Panc1 (cell line): ENCODE results near the gene LPP. TPM values are rescaled to one million over a fixed set of nuclear protein-coding genes. Genes with fewer than 3 reads are reported as not detected.

Source experiments
- ATAC-seq: fragments of 200-7000 bp; cut with Tn5 transposase; 2 replicates; pipeline ENCODE4 v1.9.1; 2020; ENCODE audit warnings: mild to moderate bottlenecking, moderate library complexity
- BruUV-seq: library from RNA; stranded (reverse); fragments of 400-500 nt; replicated peaks from 2 replicates; lab custom pipeline; 2021; lab: Mats Ljungman, UMichigan
- CTCF ChIA-PET: fragments of 300-600 bp; sonication (Branson Sonifier 250); formaldehyde crosslinking; loops from one replicate; lab custom pipeline; 2022; ENCODE audit warnings: antibody characterized with exemption; lab: Charles Lee
- POLR2A ChIA-PET: fragments of 300-600 bp; sonication (Branson Sonifier 250); formaldehyde crosslinking; loops from one replicate; lab custom pipeline; 2022; ENCODE audit warnings: antibody characterized with exemption; lab: Charles Lee
- DNase-seq: peaks from one replicate; pipeline ENCODE4 v3.0.0-alpha.2; 2010; ENCODE audit warnings: low read depth, low spot score
- H3K27ac ChIP-seq: 2 replicates; pipeline ENCODE4 v1.5.1; 2011; ENCODE audit warnings: mild to moderate bottlenecking, low read length, inconsistent platforms
- H3K27me3 ChIP-seq: fragments of 200-500 bp; sonication (Bioruptor generic); 2 replicates; pipeline ENCODE4 v1.6.0; 2014; ENCODE audit warnings: low read length, inconsistent platforms; ENCODE audit not compliant: control insufficient read depth, insufficient read depth
- H3K36me3 ChIP-seq: fragments of 200-500 bp; sonication (Bioruptor generic); 2 replicates; pipeline ENCODE4 v1.5.1; 2014; ENCODE audit warnings: inconsistent platforms, mild to moderate bottlenecking, low read length, moderate library complexity; ENCODE audit not compliant: control insufficient read depth, insufficient read depth
- H3K4me1 ChIP-seq: 2 replicates; pipeline ENCODE4 v1.5.1; 2011; ENCODE audit warnings: inconsistent platforms, mild to moderate bottlenecking, low read length, moderate library complexity; ENCODE audit not compliant: control insufficient read depth, insufficient read depth
- H3K4me3 ChIP-seq, 2 experiments: 2 replicates each; pipeline ENCODE4 v1.5.1; 2011 to 2012; ENCODE audit warnings: low read depth in 2 of 2, low read length in 2 of 2, mild to moderate bottlenecking in 2 of 2, inconsistent platforms in 1 of 2, moderate library complexity in 1 of 2
- H3K9me3 ChIP-seq: fragments of 200-500 bp; sonication (Bioruptor generic); 2 replicates; pipeline ENCODE4 v1.5.1; 2014; ENCODE audit warnings: low read depth, mild to moderate bottlenecking, inconsistent platforms, low read length, moderate library complexity; ENCODE audit not compliant: control insufficient read depth, insufficient read depth
- POLR2AphosphoS5 ChIP-seq: IDR thresholded peaks from 2 replicates; pipeline ENCODE4 v1.6.1; 2012; ENCODE audit warnings: mild to moderate bottlenecking, low read depth, low read length, moderate library complexity
- SIN3A ChIP-seq: IDR thresholded peaks from 2 replicates; pipeline ENCODE4 v1.6.1; 2012; ENCODE audit warnings: low read depth, mild to moderate bottlenecking, low read length, moderate library complexity, borderline replicate concordance; ENCODE audit not compliant: insufficient read depth
- TCF7L2 ChIP-seq: IDR thresholded peaks from 2 replicates; pipeline ENCODE4 v1.6.1; 2011; ENCODE audit warnings: mild to moderate bottlenecking, low read depth, low read length, inconsistent platforms
- in situ Hi-C: cut with HindIII; loops from 2 replicates; pipeline ENCODE4 v1.10.0; 2016; ENCODE audit warnings: low sequenced_read_pairs, low pct_unique_long_range_greater_than_20kb
- intact Hi-C: fragments of 100-400 bp; cut with micrococcal nuclease; formaldehyde crosslinking; loops from one replicate; pipeline ENCODE4 v1.10.0; 2022; ENCODE audit not compliant: unreplicated experiment
- total RNA-seq: library from RNA; stranded (reverse); gene quantifications from one replicate; pipeline ENCODE4 v1.2.1, GENCODE V29; 2021; ENCODE audit not compliant: unreplicated experiment
- TF ChIP-seq, protein P1 (sequence below), 2 experiments: IDR thresholded peaks; 2 replicates each; pipeline ENCODE4 v1.6.1; 2011 to 2012; ENCODE audit warnings: low read depth in 2 of 2, control low read depth in 1 of 2, low read length in 1 of 2, mild to moderate bottlenecking in 1 of 2, moderate library complexity in 1 of 2; ENCODE audit not compliant: insufficient read depth in 1 of 2
- TF ChIP-seq, protein P2 (sequence below): fragments of 450-650 bp; IDR thresholded peaks from 2 replicates; pipeline ENCODE4 v1.5.1; 2017; ENCODE audit warnings: mild to moderate bottlenecking

Gene LPP
- total RNA-seq, 1 experiment from 2014 or later: 90.0 TPM

DNA sequence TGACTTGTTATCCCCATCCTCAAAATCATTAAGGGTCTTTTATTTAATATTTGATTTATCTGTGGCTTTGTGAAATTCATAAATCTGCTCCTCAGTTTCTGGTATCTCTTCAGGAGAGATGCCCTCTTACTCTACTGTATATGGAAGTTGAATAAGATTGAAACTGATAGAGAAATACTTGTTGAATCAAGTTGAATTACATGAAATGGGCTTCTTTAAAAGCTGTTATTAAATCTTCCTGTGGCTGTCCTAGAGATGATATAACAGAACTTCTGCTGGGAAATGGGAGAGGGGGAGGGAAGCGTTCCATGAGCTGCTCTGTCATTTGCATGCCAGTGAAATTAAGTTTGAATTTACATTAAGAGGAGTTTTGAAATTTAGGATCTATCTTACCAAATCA lies 523.4 kb downstream of the LPP start:
- Histone ChIP-seq H3K4me3 (no peak overlapping the region), H3K9me3 (no peaks in the 10 kb centered on the region), H3K36me3 (no peaks in the 10 kb centered on the region), H3K27ac (no peak overlapping the region), H3K4me1 (no peaks in the 10 kb centered on the region), H3K27me3 (no peaks in the 10 kb centered on the region)
- POLR2A ChIA-PET: interaction anchor here (0.6 kb wide), 2 partner anchors 79 to 147 kb away, joined by 3 read pairs; no protein-coding TSS in a partner anchor
- no TSS peak for BruUV-seq
- DNase-seq (no peak), ATAC-seq (no peak)
- TF ChIP-seq SIN3A (no peak), POLR2AphosphoS5 (no peak), TCF7L2 (no peak)
- TF ChIP-seq, protein P1, sequence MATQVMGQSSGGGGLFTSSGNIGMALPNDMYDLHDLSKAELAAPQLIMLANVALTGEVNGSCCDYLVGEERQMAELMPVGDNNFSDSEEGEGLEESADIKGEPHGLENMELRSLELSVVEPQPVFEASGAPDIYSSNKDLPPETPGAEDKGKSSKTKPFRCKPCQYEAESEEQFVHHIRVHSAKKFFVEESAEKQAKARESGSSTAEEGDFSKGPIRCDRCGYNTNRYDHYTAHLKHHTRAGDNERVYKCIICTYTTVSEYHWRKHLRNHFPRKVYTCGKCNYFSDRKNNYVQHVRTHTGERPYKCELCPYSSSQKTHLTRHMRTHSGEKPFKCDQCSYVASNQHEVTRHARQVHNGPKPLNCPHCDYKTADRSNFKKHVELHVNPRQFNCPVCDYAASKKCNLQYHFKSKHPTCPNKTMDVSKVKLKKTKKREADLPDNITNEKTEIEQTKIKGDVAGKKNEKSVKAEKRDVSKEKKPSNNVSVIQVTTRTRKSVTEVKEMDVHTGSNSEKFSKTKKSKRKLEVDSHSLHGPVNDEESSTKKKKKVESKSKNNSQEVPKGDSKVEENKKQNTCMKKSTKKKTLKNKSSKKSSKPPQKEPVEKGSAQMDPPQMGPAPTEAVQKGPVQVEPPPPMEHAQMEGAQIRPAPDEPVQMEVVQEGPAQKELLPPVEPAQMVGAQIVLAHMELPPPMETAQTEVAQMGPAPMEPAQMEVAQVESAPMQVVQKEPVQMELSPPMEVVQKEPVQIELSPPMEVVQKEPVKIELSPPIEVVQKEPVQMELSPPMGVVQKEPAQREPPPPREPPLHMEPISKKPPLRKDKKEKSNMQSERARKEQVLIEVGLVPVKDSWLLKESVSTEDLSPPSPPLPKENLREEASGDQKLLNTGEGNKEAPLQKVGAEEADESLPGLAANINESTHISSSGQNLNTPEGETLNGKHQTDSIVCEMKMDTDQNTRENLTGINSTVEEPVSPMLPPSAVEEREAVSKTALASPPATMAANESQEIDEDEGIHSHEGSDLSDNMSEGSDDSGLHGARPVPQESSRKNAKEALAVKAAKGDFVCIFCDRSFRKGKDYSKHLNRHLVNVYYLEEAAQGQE (IDR thresholded peaks at IDR 0.05; ENCODE audit: insufficient read depth in 1 of 2, low read depth in 2 of 2, low read length in 1 of 2): no peak
- TF ChIP-seq, protein P2, sequence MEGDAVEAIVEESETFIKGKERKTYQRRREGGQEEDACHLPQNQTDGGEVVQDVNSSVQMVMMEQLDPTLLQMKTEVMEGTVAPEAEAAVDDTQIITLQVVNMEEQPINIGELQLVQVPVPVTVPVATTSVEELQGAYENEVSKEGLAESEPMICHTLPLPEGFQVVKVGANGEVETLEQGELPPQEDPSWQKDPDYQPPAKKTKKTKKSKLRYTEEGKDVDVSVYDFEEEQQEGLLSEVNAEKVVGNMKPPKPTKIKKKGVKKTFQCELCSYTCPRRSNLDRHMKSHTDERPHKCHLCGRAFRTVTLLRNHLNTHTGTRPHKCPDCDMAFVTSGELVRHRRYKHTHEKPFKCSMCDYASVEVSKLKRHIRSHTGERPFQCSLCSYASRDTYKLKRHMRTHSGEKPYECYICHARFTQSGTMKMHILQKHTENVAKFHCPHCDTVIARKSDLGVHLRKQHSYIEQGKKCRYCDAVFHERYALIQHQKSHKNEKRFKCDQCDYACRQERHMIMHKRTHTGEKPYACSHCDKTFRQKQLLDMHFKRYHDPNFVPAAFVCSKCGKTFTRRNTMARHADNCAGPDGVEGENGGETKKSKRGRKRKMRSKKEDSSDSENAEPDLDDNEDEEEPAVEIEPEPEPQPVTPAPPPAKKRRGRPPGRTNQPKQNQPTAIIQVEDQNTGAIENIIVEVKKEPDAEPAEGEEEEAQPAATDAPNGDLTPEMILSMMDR: no peak
- intact Hi-C loops: no loop called here
- in situ Hi-C loops: no loop called here
- CTCF ChIA-PET: no interaction called here

DNA sequence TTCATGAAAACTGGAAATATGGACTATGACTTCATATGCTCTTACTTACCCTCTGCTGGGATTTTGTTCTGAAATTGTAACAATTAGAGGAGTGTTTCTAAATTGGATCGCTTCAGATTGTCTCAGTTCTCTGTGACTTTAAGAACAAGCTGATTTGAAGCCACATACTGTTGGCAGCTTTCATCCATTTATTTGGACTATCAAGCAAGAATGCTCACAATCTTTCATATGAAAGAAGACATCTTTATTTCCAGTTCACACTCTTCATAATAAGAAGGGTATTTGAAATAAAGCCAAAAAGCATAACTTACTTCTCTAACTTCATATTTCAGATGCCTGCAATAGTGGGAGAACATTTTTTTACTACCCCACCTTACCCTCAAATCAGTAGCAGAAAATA lies 526.2 kb downstream of the LPP start:
- in situ Hi-C loops: no loop called here
- no peak overlapping the region for H3K4me3 ChIP-seq
- no peak overlapping the region for H3K27ac ChIP-seq
- DNase-seq (no peak), ATAC-seq (no peak)
- H3K27me3 ChIP-seq: no peaks in the 10 kb centered on the region
- TF ChIP-seq POLR2AphosphoS5: no peak
- no peak for TF ChIP-seq TCF7L2
- TF ChIP-seq, protein P2: no peak
- TF ChIP-seq, protein P1 (IDR thresholded peaks at IDR 0.05; ENCODE audit: insufficient read depth in 1 of 2, low read depth in 2 of 2, low read length in 1 of 2): no peak
- no peak for TF ChIP-seq SIN3A
- H3K36me3 ChIP-seq: no peaks in the 10 kb centered on the region
- POLR2A ChIA-PET: interaction anchor here (0.6 to 0.8 kb wide), 2 partner anchors 70 to 527 kb away, joined by 4 to 5 read pairs; no protein-coding TSS in a partner anchor
- CTCF ChIA-PET: no interaction called here
- no TSS peak for BruUV-seq
- no peaks in the 10 kb centered on the region for H3K4me1 ChIP-seq
- intact Hi-C loops: no loop called here
- no peaks in the 10 kb centered on the region for H3K9me3 ChIP-seq
